K562 (cell line): ENCODE data around the gene LAMA2. TPM values are rescaled to one million over a fixed set of nuclear protein-coding genes. Genes with fewer than 3 reads are reported as not detected.

Source experiments
- ATAC-seq: fragments of 200-7000 bp; cut with Tn5 transposase; 3 replicates; pipeline ENCODE4 v1.9.1; 2020; ENCODE audit warnings: moderate library complexity
- BruUV-seq: library from RNA; stranded (reverse); fragments of 400-500 nt; replicated peaks from 2 replicates; lab custom pipeline; 2021; lab: Mats Ljungman, UMichigan
- CTCF ChIA-PET: fragments of 300-600 bp; formaldehyde crosslinking; extraction: SDS; loops from one replicate; lab custom pipeline; 2021; ENCODE audit warnings: low intra/inter-chr PET ratio; lab: Yijun Ruan, JAX
- POLR2A ChIA-PET: fragments of 300-600, 350-650 bp; sonication (Branson Sonifier 250); formaldehyde crosslinking; extraction: SDS; loops from one replicate; lab custom pipeline; 2021; ENCODE audit warnings: antibody characterized with exemption, inconsistent platforms; lab: Yijun Ruan, JAX
- DNase-seq, 4 experiments: peaks; one replicate each; pipeline versions ENCODE4 v3.0.0 to v3.0.0-alpha.2; 2011 to 2018; ENCODE audit warnings: low spot score in 3 of 4, mixed read lengths in 3 of 4; ENCODE audit errors: extremely low read depth in 1 of 4
- FAIRE-seq: peaks from 2 replicates; lab custom pipeline; 2011; peaks lifted over from hg19 to GRCh38; lab: Jason Lieb, UNC
- H2AFZ ChIP-seq: 2 replicates; pipeline ENCODE4 v1.6.0; 2011; ENCODE audit warnings: low read depth, low read length, control low read depth, inconsistent platforms
- H3K27ac ChIP-seq: fragments of 200-600 bp; 3 replicates; pipeline ENCODE4 v1.8.0; 2011; ENCODE audit warnings: low read depth, mild to moderate bottlenecking, control low read depth, inconsistent platforms, low read length, moderate library complexity, mixed read lengths; ENCODE audit errors: extremely low read depth
- H3K27me3 ChIP-seq, 2 experiments: fragments of 300-600 bp in 1 of 2; 2 replicates in 1 of 2; 3 replicates in 1 of 2; pipeline versions ENCODE4 v1.6.0 to v1.8.0; 2011; ENCODE audit warnings: inconsistent platforms in 2 of 2, low read length in 2 of 2, mild to moderate bottlenecking in 1 of 2, mixed read lengths in 1 of 2, moderate library complexity in 1 of 2; ENCODE audit not compliant: control insufficient read depth in 2 of 2, insufficient read depth in 2 of 2
- H3K36me3 ChIP-seq: fragments of 300-600 bp; 3 replicates; pipeline ENCODE4 v1.8.0; 2011; ENCODE audit warnings: mild to moderate bottlenecking, low read length, inconsistent platforms; ENCODE audit not compliant: control insufficient read depth, insufficient read depth
- H3K4me1 ChIP-seq, 2 experiments: fragments of 200-600 bp in 1 of 2; replicated peaks in 1 of 2; 2 replicates in 1 of 2; 3 replicates in 1 of 2; pipeline versions ENCODE4 v1.5.1 to v1.8.0; 2011; ENCODE audit warnings: inconsistent platforms in 2 of 2, low read length in 2 of 2, mild to moderate bottlenecking in 1 of 2, mixed read lengths in 1 of 2, moderate library complexity in 1 of 2; ENCODE audit not compliant: control insufficient read depth in 2 of 2, insufficient read depth in 2 of 2
- H3K4me2 ChIP-seq: 2 replicates; pipeline ENCODE4 v1.6.1; 2011; ENCODE audit warnings: low read length, control low read depth, inconsistent platforms, mixed read lengths; ENCODE audit not compliant: insufficient read depth
- H3K4me3 ChIP-seq: fragments of 200-600 bp; sonication (generic), shearing (Covaris generic); 2 replicates; pipeline ENCODE4 v1.5.1; 2016; ENCODE audit warnings: control low read depth, inconsistent platforms
- H3K79me2 ChIP-seq: fragments of 200-600 bp; 3 replicates; pipeline ENCODE4 v1.8.0; 2011; ENCODE audit warnings: low read length, inconsistent platforms; ENCODE audit not compliant: control insufficient read depth, insufficient read depth
- H3K9ac ChIP-seq, 2 experiments: 2 replicates each; pipeline versions ENCODE4 v1.6.0 to v1.6.1; 2011; ENCODE audit warnings: low read depth in 2 of 2, low read length in 2 of 2, control low read depth in 1 of 2, inconsistent platforms in 1 of 2, mild to moderate bottlenecking in 1 of 2, mixed read lengths in 1 of 2; ENCODE audit not compliant: insufficient read depth in 1 of 2
- H3K9me1 ChIP-seq: one replicate; pipeline ENCODE4 v1.6.0; 2011; ENCODE audit warnings: inconsistent platforms, mild to moderate bottlenecking, low read length, moderate library complexity; ENCODE audit not compliant: control insufficient read depth, insufficient read depth
- H3K9me3 ChIP-seq: replicated peaks from 2 replicates; pipeline ENCODE4 v1.5.1; 2011; ENCODE audit warnings: low read depth, low read length, inconsistent platforms; ENCODE audit not compliant: control insufficient read depth, insufficient read depth
- H4K20me1 ChIP-seq: replicated peaks from 2 replicates; pipeline ENCODE4 v1.6.1; 2011; ENCODE audit warnings: low read length, inconsistent platforms, mixed read lengths; ENCODE audit not compliant: control insufficient read depth, insufficient read depth
- BACH1 ChIP-seq: fragments of 200-800 bp; sonication (Bioruptor generic); IDR thresholded peaks from 2 replicates; pipeline ENCODE4 v1.6.1; 2016; ENCODE audit warnings: missing genetic modification characterization, missing compliant biosample characterization
- CBX5 ChIP-seq: IDR thresholded peaks from 2 replicates; pipeline ENCODE4 v1.6.1; 2014; ENCODE audit warnings: low read depth, borderline replicate concordance
- FOXK2 ChIP-seq, 2 experiments: fragments of 450-650 bp; IDR thresholded peaks in 1 of 2; conservative IDR thresholded peaks in 1 of 2; 2 replicates each; pipeline ENCODE4 v1.6.1; 2016; ENCODE audit warnings: low read depth in 2 of 2, mild to moderate bottlenecking in 1 of 2
- NBN ChIP-seq: fragments of 450-650 bp; IDR thresholded peaks from 2 replicates; pipeline ENCODE4 v1.6.1; 2016; ENCODE audit warnings: low read depth, mild to moderate bottlenecking
- NFRKB ChIP-seq: fragments of 450-650 bp; IDR thresholded peaks from 2 replicates; pipeline ENCODE4 v1.6.1; 2016; ENCODE audit warnings: low read depth
- ZBTB12 ChIP-seq: fragments of 250-450 bp; sonication (Bioruptor Pico); IDR thresholded peaks from 2 replicates; pipeline ENCODE4 v1.4.0; 2020
- ZNF146 ChIP-seq: IDR thresholded peaks from one replicate; pipeline ENCODE4 v1.6.1; 2018; ENCODE audit warnings: missing compliant biosample characterization; ENCODE audit not compliant: unreplicated experiment
- ZNF217 ChIP-seq: sonication (generic); formaldehyde crosslinking; IDR thresholded peaks from 2 replicates; pipeline ENCODE4 v1.8.0; 2022; ENCODE audit warnings: mild to moderate bottlenecking, missing genetic modification reagents
- ZNF445 ChIP-seq: fragments of 250-450 bp; sonication (Bioruptor Pico); IDR thresholded peaks from 2 replicates; pipeline ENCODE4 v1.4.0; 2020; ENCODE audit warnings: low read depth, mild to moderate bottlenecking, moderate library complexity
- ZNF830 ChIP-seq: fragments of 250-450 bp; sonication (Bioruptor Pico); IDR thresholded peaks from 2 replicates; pipeline ENCODE4 v1.5.0; 2021; ENCODE audit warnings: mild to moderate bottlenecking
- WGBS: fragments of 100-300 bp; shearing (Covaris generic); methylation state at CpG from one replicate; pipeline ENCODE4 v1.1.6; 2016; ENCODE audit warnings: low coverage, mixed read lengths; ENCODE audit not compliant: insufficient coverage; ENCODE audit errors: missing lambda C conversion rate; 5-methylcytosine and 5-hydroxymethylcytosine counted together
- in situ Hi-C: fragments of 300-500 bp; cut with MboI; formaldehyde crosslinking; loops from 4 replicates; pipeline ENCODE4 v1.15.0; 2018; ENCODE audit warnings: inconsistent platforms, mixed read lengths
- intact Hi-C: fragments of 100-400 bp; cut with micrococcal nuclease; formaldehyde crosslinking; loops from 2 replicates; pipeline ENCODE4 v1.14.2; 2022
- polyA plus RNA-seq, 8 experiments: library from polyadenylated mRNA; depleted of rRNA in 4 of 8; stranded (reverse) in 5 of 8; unstranded in 3 of 8; fragments of >200 nt; fragmentation: Nextera tagmentation in 2 of 8; fragmentation: Illumina TruSeq in 1 of 8; extraction: Ambion mirVana in 2 of 8; extraction: Trizol in 1 of 8; gene quantifications; 2 replicates each; pipeline versions ENCODE4 v1.2.1 to v1.2.3, GENCODE V29; 2011 to 2014; ENCODE audit warnings: inconsistent platforms in 1 of 8, missing spikeins in 1 of 8
- total RNA-seq, 7 experiments: library from RNA; depleted of rRNA in 6 of 7; stranded (reverse); fragments of >200 nt in 6 of 7; fragmentation: Illumina TruSeq in 2 of 7; extraction: Trizol in 2 of 7; gene quantifications; 2 replicates each; pipeline versions ENCODE4 v1.2.1 to v1.2.3, GENCODE V29; 2011 to 2021; ENCODE audit warnings: low replicate concordance in 1 of 7
- TF ChIP-seq, protein P1 (sequence below), 3 experiments: fragments of 200-800 bp in 1 of 3; sonication (Bioruptor generic) in 1 of 3; sonication (generic) in 1 of 3; formaldehyde crosslinking in 1 of 3; IDR thresholded peaks; 2 replicates each; pipeline versions ENCODE4 v1.6.1 to v1.8.0; 2016 to 2022; ENCODE audit warnings: mild to moderate bottlenecking in 2 of 3, missing compliant biosample characterization in 2 of 3, missing genetic modification characterization in 2 of 3, missing genetic modification reagents in 1 of 3

The LAMA2 gene
- total and polyA plus RNA-seq, 9 of the 15 experiments (the other 6 are each of a cell fraction or from before 2014, with no cell fraction given) = 0.04 to 1.5 (median 0.36) TPM

DNA sequence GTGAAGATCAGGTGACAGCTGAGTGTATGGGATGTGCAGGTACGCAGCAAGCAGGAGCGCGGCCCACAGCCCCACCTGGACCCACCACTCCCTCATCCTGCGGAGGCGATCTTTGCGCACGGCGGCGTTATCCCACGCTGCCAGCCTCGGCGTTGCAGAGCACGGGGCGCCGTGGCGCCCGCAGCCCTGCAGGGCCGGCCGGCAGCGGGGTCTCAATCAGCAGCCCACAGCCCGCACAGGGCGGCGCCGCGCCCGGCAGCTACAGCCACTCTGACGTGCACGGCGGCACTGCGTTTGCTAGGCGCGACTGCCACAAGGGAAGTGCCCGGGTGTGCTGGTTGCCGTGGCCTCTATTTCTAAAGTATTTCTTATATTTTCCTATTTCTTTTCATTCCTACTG is 46.9 kb downstream of the LAMA2 start (continued):
- no peak for TF ChIP-seq NBN
- no peak for TF ChIP-seq ZNF217 (CRISPR knock-in tag)
- TF ChIP-seq ZNF445 (CRISPR knock-in tag) = no peak
- no peak for TF ChIP-seq CBX5
- no peak for TF ChIP-seq ZNF146
- no peak for TF ChIP-seq BACH1 (tag)
- no peak for TF ChIP-seq ZBTB12 (CRISPR knock-in tag)
- TF ChIP-seq NFRKB = no peak
- no peak for TF ChIP-seq FOXK2 (conservative IDR thresholded peaks at IDR 0.05 in 1 of 2, IDR thresholded peaks at IDR 0.05 in 1 of 2; ENCODE audit: low read depth in 2 of 2)
- TF ChIP-seq, protein P1, sequence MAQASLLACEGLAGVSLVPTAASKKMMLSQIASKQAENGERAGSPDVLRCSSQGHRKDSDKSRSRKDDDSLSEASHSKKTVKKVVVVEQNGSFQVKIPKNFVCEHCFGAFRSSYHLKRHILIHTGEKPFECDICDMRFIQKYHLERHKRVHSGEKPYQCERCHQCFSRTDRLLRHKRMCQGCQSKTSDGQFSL (CRISPR knock-in tag; IDR thresholded peaks at IDR 0.05) = no peak
- TF ChIP-seq, protein P1 (tag; IDR thresholded peaks at IDR 0.05) = no peak

DNA sequence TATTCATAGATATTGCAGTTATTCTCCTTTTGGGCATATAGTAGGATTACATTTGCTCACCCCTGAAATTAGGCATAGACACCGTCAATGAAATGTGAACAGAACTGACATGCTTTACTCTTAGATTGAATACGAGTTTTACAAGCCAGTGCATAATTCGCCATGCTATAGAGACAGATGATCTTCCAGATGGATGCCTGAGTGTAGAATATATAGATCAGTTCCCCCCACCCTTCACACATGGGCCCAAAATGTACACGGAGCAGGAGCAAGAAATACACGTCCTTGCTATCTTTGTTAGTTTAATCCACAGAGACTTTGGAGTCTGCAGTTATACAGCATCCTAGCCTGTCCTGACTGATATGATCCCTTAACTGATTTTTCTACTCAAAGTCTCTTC is 47.4 kb downstream of the LAMA2 start:
- TF ChIP-seq ZNF830 (CRISPR knock-in tag) = no peak
- no peak for DNase-seq
- intact Hi-C loops = no loop called here
- Histone ChIP-seq H3K9me3 (no peaks in the 10 kb centered on the region), H3K27ac (no peak overlapping the region), H3K79me2 (no peaks in the 10 kb centered on the region), H3K9me1 (no peaks in the 10 kb centered on the region), H3K4me1 (no peaks in the 10 kb centered on the region), H4K20me1 (no peaks in the 10 kb centered on the region), H3K4me3 (no peak overlapping the region), H2AFZ (no peak overlapping the region), H3K9ac (no peak overlapping the region), H3K4me2 (no peak overlapping the region), H3K36me3 (no peaks in the 10 kb centered on the region), H3K27me3 (no peaks in the 10 kb centered on the region)
- WGBS = 0% methylated on average over 5 of the region's 5 CpGs
- no peak for ATAC-seq
- BruUV-seq = no TSS peak
- in situ Hi-C loops = no loop called here
- ChIA-PET CTCF (no interaction called here), POLR2A (no interaction called here)
- no peak for FAIRE-seq
